NCI-H345 (cell line): ENCODE data around the gene REEP5.

ENCODE experiments used
- DNase-seq: peaks from one replicate; lab custom pipeline; 2025; lab: John Stamatoyannopoulos, UW

REEP5 gene

DNA sequence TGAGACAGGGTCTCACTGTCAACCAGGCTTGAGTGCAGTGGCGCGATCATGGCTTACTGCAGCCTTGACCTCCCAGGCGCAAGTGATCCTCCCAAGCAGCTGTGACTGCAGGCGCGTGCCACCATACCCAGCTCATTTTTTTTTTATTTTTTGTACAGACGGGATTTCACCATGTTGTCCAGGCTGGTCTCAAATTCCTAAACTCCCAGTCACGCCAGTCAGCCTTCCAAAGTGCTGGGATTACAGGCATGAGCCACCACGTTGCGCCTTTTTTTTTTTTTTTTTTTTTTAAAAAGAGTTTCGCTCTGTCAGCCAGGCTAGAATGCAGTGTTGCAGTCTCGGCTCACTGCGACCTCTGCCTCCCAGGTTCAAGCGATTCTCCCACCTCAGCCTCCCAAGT is 88.1 kb downstream of the REEP5 start:
- no peak for DNase-seq

DNA sequence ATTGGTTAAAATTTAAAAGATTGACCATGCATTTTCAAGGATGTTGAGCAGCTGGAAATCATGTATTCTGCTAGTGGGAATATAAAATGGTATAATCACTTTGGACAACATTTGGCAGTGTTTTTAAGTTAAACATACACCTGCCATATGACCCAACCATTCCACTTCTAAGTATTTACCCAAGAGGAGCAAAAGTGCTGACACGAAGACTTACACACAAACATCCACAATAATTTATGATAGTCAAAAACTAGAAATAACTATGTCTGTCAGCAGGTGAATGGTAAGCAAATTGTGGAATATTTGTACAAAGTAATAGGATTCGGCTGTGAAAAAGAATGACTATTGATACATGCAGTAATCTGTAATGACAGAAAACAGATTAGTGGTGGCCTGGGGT is 91.6 kb downstream of the REEP5 start:
- DNase-seq: no peak
